B cell (primary cell): ENCODE data around the gene PLAC9. TPM values are rescaled to one million over a fixed set of nuclear protein-coding genes. Genes with fewer than 3 reads are reported as not detected.

Experiments used
- polyA plus RNA-seq: library from polyadenylated mRNA; depleted of rRNA; stranded (reverse); fragments of >200 nt; gene quantifications from 2 replicates; pipeline ENCODE4 v1.2.3, GENCODE V29; 2012
- total RNA-seq, 2 donors: library from RNA; stranded (reverse); fragments of 120-200 nt in 1 of 2; gene quantifications; 1 replicate in 1 of 2; 2 replicates in 1 of 2; pipeline versions ENCODE4 v1.2.3 to v1.2.4, GENCODE V29; 2013 to 2022

The PLAC9 gene
- total and polyA plus RNA-seq, 2 donors (not counting 1 experiment from before 2014, with no cell fraction given) = not detected

Other genes starting within 250 kb of the PLAC9 start
- 0.59 TPM in 1 of 2 replicates, not detected in the other for gene SFTPD, start 183.6 kb upstream of the PLAC9 start, total RNA-seq
- 0.24 and 0.55 TPM in 2 replicates for gene SFTPD, start 183.6 kb upstream of the PLAC9 start, polyA plus RNA-seq
- 13.1 and 13.7 TPM in 2 replicates for gene TMEM254, start 54.1 kb upstream of the PLAC9 start, total RNA-seq
- gene TMEM254, start 54.1 kb upstream of the PLAC9 start, polyA plus RNA-seq = 6.6 and 9.8 TPM in 2 replicates
- 156 and 177 TPM in 2 replicates for gene ANXA11, start 72.8 kb downstream of the PLAC9 start, total RNA-seq
- gene ANXA11, start 72.8 kb downstream of the PLAC9 start, polyA plus RNA-seq = 78.1 and 88.3 TPM in 2 replicates
- gene MAT1A, start 156.9 kb downstream of the PLAC9 start, total RNA-seq = not detected in 2 replicates
- gene MAT1A, start 156.9 kb downstream of the PLAC9 start, polyA plus RNA-seq = not detected in 2 replicates
- gene DYDC1, start 224.0 kb downstream of the PLAC9 start, total RNA-seq = not detected in 2 replicates
- gene DYDC1, start 224.0 kb downstream of the PLAC9 start, polyA plus RNA-seq = not detected in 2 replicates
- not detected in 2 replicates for gene DYDC2, start 224.1 kb downstream of the PLAC9 start, total RNA-seq
- gene DYDC2, start 224.1 kb downstream of the PLAC9 start, polyA plus RNA-seq = not detected in 2 replicates